22Rv1 (cell line): ENCODE measurements around the gene PATJ.

Experiments used
- CTCF ChIP-seq: fragments of 450-650 bp; IDR thresholded peaks from 2 replicates; pipeline ENCODE4 v1.5.1; 2017; ENCODE audit warnings: mild to moderate bottlenecking
- ZFX ChIP-seq: fragments of 450-650 bp; IDR thresholded peaks from 2 replicates; pipeline ENCODE4 v1.6.1; 2017; ENCODE audit warnings: antibody characterized with exemption, borderline replicate concordance

DNA sequence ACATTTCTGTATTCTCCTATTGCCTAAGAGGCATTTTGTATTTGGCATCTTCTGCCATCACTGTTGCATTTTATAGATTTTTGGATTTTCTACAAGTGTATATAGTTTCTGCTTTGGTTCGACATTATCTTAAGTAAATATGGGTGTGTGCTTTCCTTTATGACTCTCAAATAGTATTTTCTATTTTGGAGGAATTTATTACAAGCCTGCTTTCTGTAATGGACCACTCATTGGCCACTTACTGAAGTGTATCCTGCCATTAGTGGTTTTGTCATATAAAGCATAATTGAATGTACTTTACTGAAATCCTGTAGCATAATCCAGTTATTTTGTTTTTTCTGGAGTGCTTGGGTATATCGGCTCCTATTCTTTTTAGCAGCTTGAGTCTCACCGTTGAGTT, 184.3 kb downstream of the PATJ start:
- TF ChIP-seq CTCF = no peak
- TF ChIP-seq ZFX = no peak
